ENCODE results near the gene ADARB2.
"Not testable (repeated sequence)": the region's sequence is repeated elsewhere in the genome, so short reads cannot be mapped to it uniquely, and the experiment has no call there.

ADARB2 gene

GRCh38 chr10:1249142-1249920 lies 488.0 kb downstream of the ADARB2 start:
- H3K4me3 Mint-ChIP-seq = no peak overlapping the region

GRCh38 chr10:1248262-1248630 lies 489.1 kb downstream of the ADARB2 start:
- H3K4me1 Mint-ChIP-seq (ENCODE audit: low read depth); intact Hi-C loops (cut with micrococcal nuclease); H3K9me3 Mint-ChIP-seq; H3K4me3 Mint-ChIP-seq; H3K27ac Mint-ChIP-seq; H3K36me3 Mint-ChIP-seq (ENCODE audit: low read depth): not testable (repeated sequence)
- peaks cover 29% of the 10 kb centered on the region for H3K27me3 Mint-ChIP-seq

More at GRCh38 chr10:1249142-1249920, 488.0 kb downstream of the ADARB2 start:
- Mint-ChIP-seq H3K9me3 (no peaks in the 10 kb centered on the region), H3K36me3 (ENCODE audit: low read depth) (no peaks in the 10 kb centered on the region), H3K27me3 (peaks cover 36% of the 10 kb centered on the region), H3K4me1 (ENCODE audit: low read depth) (no peaks in the 10 kb centered on the region), H3K27ac (no peak overlapping the region)
- intact Hi-C loops (cut with micrococcal nuclease) = no loop called here

- no peaks in the 10 kb centered on the region for H3K4me1 Mint-ChIP-seq (ENCODE audit: low read depth)
- H3K36me3 Mint-ChIP-seq (ENCODE audit: low read depth) = no peaks in the 10 kb centered on the region
- intact Hi-C loops (cut with micrococcal nuclease) = no loop called here
- H3K27ac Mint-ChIP-seq = no peak overlapping the region
- peaks cover 26% of the 10 kb centered on the region for H3K27me3 Mint-ChIP-seq
- no peaks in the 10 kb centered on the region for H3K9me3 Mint-ChIP-seq
- H3K4me3 Mint-ChIP-seq = no peak overlapping the region
These were observed 489.6 kb downstream of the ADARB2 start for GRCh38 chr10:1247598-1248261.

- H3K9me3 Mint-ChIP-seq = no peaks in the 10 kb centered on the region
- H3K36me3 Mint-ChIP-seq (ENCODE audit: low read depth) = no peaks in the 10 kb centered on the region
- H3K4me3 Mint-ChIP-seq = no peak overlapping the region
- intact Hi-C loops (cut with micrococcal nuclease) = no loop called here
- H3K27me3 Mint-ChIP-seq = peaks cover 29% of the 10 kb centered on the region
- H3K4me1 Mint-ChIP-seq (ENCODE audit: low read depth) = peaks cover 8% of the 10 kb centered on the region
- no peak overlapping the region for H3K27ac Mint-ChIP-seq
These were observed 492.8 kb downstream of the ADARB2 start for GRCh38 chr10:1244493-1244892.

- Mint-ChIP-seq H3K27me3 (peaks cover 28% of the 10 kb centered on the region), H3K27ac (no peak overlapping the region), H3K4me1 (ENCODE audit: low read depth) (peaks cover 8% of the 10 kb centered on the region), H3K36me3 (ENCODE audit: low read depth) (no peaks in the 10 kb centered on the region), H3K4me3 (no peak overlapping the region), H3K9me3 (no peaks in the 10 kb centered on the region)
- intact Hi-C loops (cut with micrococcal nuclease) = no loop called here
These were observed 493.7 kb downstream of the ADARB2 start for GRCh38 chr10:1243486-1244234.

- Mint-ChIP-seq H3K27me3 (peaks cover 26% of the 10 kb centered on the region), H3K27ac (no peak overlapping the region), H3K36me3 (ENCODE audit: low read depth) (no peaks in the 10 kb centered on the region), H3K4me3 (no peak overlapping the region), H3K4me1 (ENCODE audit: low read depth) (peaks cover 8% of the 10 kb centered on the region), H3K9me3 (no peaks in the 10 kb centered on the region)
- intact Hi-C loops (cut with micrococcal nuclease) = no loop called here
These were observed 494.4 kb downstream of the ADARB2 start for GRCh38 chr10:1242975-1243374.

- no peaks in the 10 kb centered on the region for H3K36me3 Mint-ChIP-seq (ENCODE audit: low read depth)
- no peak overlapping the region for H3K4me3 Mint-ChIP-seq
- peaks cover 19% of the 10 kb centered on the region for H3K27me3 Mint-ChIP-seq
- intact Hi-C loops (cut with micrococcal nuclease) = no loop called here
- H3K4me1 Mint-ChIP-seq (ENCODE audit: low read depth) = peaks cover 8% of the 10 kb centered on the region
- no peak overlapping the region for H3K27ac Mint-ChIP-seq
- H3K9me3 Mint-ChIP-seq = no peaks in the 10 kb centered on the region
These were observed 495.1 kb downstream of the ADARB2 start for GRCh38 chr10:1241973-1242935.

- Mint-ChIP-seq H3K9me3 (no peaks in the 10 kb centered on the region), H3K4me1 (ENCODE audit: low read depth) (peaks cover 8% of the 10 kb centered on the region), H3K4me3 (no peak overlapping the region), H3K27me3 (peaks cover 19% of the 10 kb centered on the region), H3K27ac (no peak overlapping the region), H3K36me3 (ENCODE audit: low read depth) (no peaks in the 10 kb centered on the region)
- intact Hi-C loops (cut with micrococcal nuclease) = no loop called here
These were observed 495.9 kb downstream of the ADARB2 start for GRCh38 chr10:1241322-1241890.

- H3K27ac Mint-ChIP-seq = no peak overlapping the region
- no peaks in the 10 kb centered on the region for H3K9me3 Mint-ChIP-seq
- H3K4me3 Mint-ChIP-seq = no peak overlapping the region
- intact Hi-C loops (cut with micrococcal nuclease) = no loop called here
- H3K27me3 Mint-ChIP-seq = peaks cover 19% of the 10 kb centered on the region
- H3K4me1 Mint-ChIP-seq (ENCODE audit: low read depth) = peaks cover 8% of the 10 kb centered on the region
- no peaks in the 10 kb centered on the region for H3K36me3 Mint-ChIP-seq (ENCODE audit: low read depth)
These were observed 497.0 kb downstream of the ADARB2 start for GRCh38 chr10:1240341-1240775.

- intact Hi-C loops (cut with micrococcal nuclease) = no loop called here
- Mint-ChIP-seq H3K27me3 (no peaks in the 10 kb centered on the region), H3K9me3 (no peaks in the 10 kb centered on the region), H3K4me1 (ENCODE audit: low read depth) (no peaks in the 10 kb centered on the region), H3K36me3 (ENCODE audit: low read depth) (no peaks in the 10 kb centered on the region), H3K4me3 (no peak overlapping the region), H3K27ac (no peak overlapping the region)
These were observed 504.3 kb downstream of the ADARB2 start for GRCh38 chr10:1233031-1233430.

GRCh38 chr10:1232164-1232911 lies 505.0 kb downstream of the ADARB2 start:
- Mint-ChIP-seq H3K4me1 (ENCODE audit: low read depth) (no peaks in the 10 kb centered on the region), H3K36me3 (ENCODE audit: low read depth) (no peaks in the 10 kb centered on the region), H3K4me3 (no peak overlapping the region), H3K9me3 (no peaks in the 10 kb centered on the region), H3K27ac (no peak overlapping the region), H3K27me3 (no peaks in the 10 kb centered on the region)
- intact Hi-C loops (cut with micrococcal nuclease) = no loop called here

- Mint-ChIP-seq H3K36me3 (ENCODE audit: low read depth) (no peaks in the 10 kb centered on the region), H3K27me3 (no peaks in the 10 kb centered on the region), H3K9me3 (no peaks in the 10 kb centered on the region), H3K27ac (no peak overlapping the region), H3K4me3 (no peak overlapping the region), H3K4me1 (ENCODE audit: low read depth) (no peaks in the 10 kb centered on the region)
- intact Hi-C loops (cut with micrococcal nuclease) = no loop called here
These were observed 506.6 kb downstream of the ADARB2 start for GRCh38 chr10:1230592-1231275.

Measured in dendritic cell treated with granulocyte-macrophage colony-stimulating factor and Interleukin-4, amounts not matched to agents 40 ng/mL and 50 ng/mL, for 4 days (primary cell).